Body of pancreas (tissue), 4 donors: Measurements from ENCODE around the gene AKAP5. TPM values are rescaled to one million over a fixed set of nuclear protein-coding genes. Genes with fewer than 3 reads are reported as not detected.

Experiments
- ATAC-seq: fragments of 150-250 bp; one replicate; pipeline ENCODE4 v1.9.1; 2016
- DNase-seq, 4 donors: peaks; one replicate each; pipeline ENCODE4 v3.0.0-alpha.2; 2019
- H3K27ac ChIP-seq, 4 donors: fragments of 200-600 bp; sonication (generic); 1 replicate in 3 of 4; 2 replicates in 1 of 4; pipeline versions ENCODE4 v1.5.1 to v1.6.1; 2016 to 2019; ENCODE audit warnings: mild to moderate bottlenecking in 1 of 4, mixed read lengths in 1 of 4, moderate library complexity in 1 of 4
- H3K27me3 ChIP-seq, 2 donors: fragments of 200-600 bp; sonication (generic); one replicate each; pipeline ENCODE4 v1.6.0; 2016; ENCODE audit warnings: mild to moderate bottlenecking in 1 of 2
- H3K36me3 ChIP-seq, 2 donors: fragments of 200-600 bp; sonication (generic); replicated peaks in 1 of 2; 2 replicates each; pipeline ENCODE4 v1.5.1; 2016; ENCODE audit warnings: low read depth in 2 of 2; ENCODE audit not compliant: insufficient read depth in 1 of 2
- H3K4me1 ChIP-seq: fragments of 200-600 bp; sonication (generic); one replicate; pipeline ENCODE4 v1.6.0; 2016
- H3K4me3 ChIP-seq, 2 donors: fragments of 200-600 bp; sonication (generic); 1 replicate in 1 of 2; 2 replicates in 1 of 2; pipeline ENCODE4 v1.5.1; 2016 to 2019
- H3K9me3 ChIP-seq, 3 donors: fragments of 200-600 bp; sonication (generic); 1 replicate in 2 of 3; 2 replicates in 1 of 3; pipeline ENCODE4 v1.5.1; 2016
- CTCF ChIP-seq, 7 experiments: fragments of 450-650 bp in 4 of 7; fragments of 200-600 bp in 3 of 7; sonication (generic) in 3 of 7; IDR thresholded peaks; one replicate each; pipeline ENCODE4 v1.5.1; 2016 to 2019; ENCODE audit warnings: antibody characterized with exemption in 7 of 7
- POLR2A ChIP-seq, 3 donors: fragments of 450-650 bp; IDR thresholded peaks; one replicate each; pipeline ENCODE4 v1.6.1; 2016; ENCODE audit warnings: antibody characterized with exemption in 3 of 3, mild to moderate bottlenecking in 2 of 3
- WGBS, 2 donors: methylation state at CpG; one replicate each; pipeline ENCODE4 v1.1.5; 2017; 5-methylcytosine and 5-hydroxymethylcytosine counted together
- intact Hi-C: fragments of 100-400 bp; cut with DNase I; formaldehyde crosslinking; loops from one replicate; pipeline ENCODE4 v1.15.1; 2023
- total RNA-seq, 2 donors: library from RNA; depleted of rRNA; stranded (reverse); fragments of >200 nt; gene quantifications; one replicate each; pipeline ENCODE4 v1.1.0, GENCODE V29; 2016

AKAP5 gene
- total RNA-seq, 2 donors from 2014 or later: under 0.01 TPM; not detected in 1

GRCh38 chr14:64502887-64503433, 37.7 kb downstream of the AKAP5 start:
- Histone ChIP-seq H3K27ac (peak overlapping the region; percentile 99 to 100 (median 100)), H3K4me1 (peaks cover 53% of the 10 kb centered on the region), H3K9me3 (no peaks in the 10 kb centered on the region), H3K4me3 (peak overlapping the region; percentile 36 to 59), H3K36me3 (no peaks in the 10 kb centered on the region), H3K27me3 (no peaks in the 10 kb centered on the region)
- intact Hi-C loops: no loop called here
- ATAC-seq (no peak), DNase-seq (peak; percentile 35 to 51 (median 42))
- WGBS, 2 donors: 0 to 1% methylated on average over 18 to 29 of the region's 29 CpGs
- TF ChIP-seq CTCF (IDR thresholded peaks at IDR 0.05) (no peak), POLR2A (IDR thresholded peaks at IDR 0.05) (no peak)

GRCh38 chr14:64503434-64504309, 38.4 kb downstream of the AKAP5 start, which contains the start of gene ZBTB25:
Gene ZBTB25, minus strand, starts transcription at chr14:64503838. Its CDS starts 13,305 bp downstream, at chr14:64490533.
- DNase-seq: peak; percentile 86 to 92 (median 92)
- Histone ChIP-seq H3K9me3 (no peaks in the 10 kb centered on the region), H3K36me3 (no peaks in the 10 kb centered on the region), H3K4me3 (peak within 1 kb of the TSS; percentile 36 to 59), H3K27me3 (no peaks in the 10 kb centered on the region), H3K27ac (peak within 1 kb of the TSS; percentile 99 to 100 (median 100)), H3K4me1 (peaks cover 57% of the 10 kb centered on the region)
- intact Hi-C loops: no loop called here
- 0 to 1% methylated on average over 6 to 82 of the region's 87 CpGs for WGBS, 2 donors
- ATAC-seq: peak; percentile 80
- TF ChIP-seq CTCF (IDR thresholded peaks at IDR 0.05) (peak in 1 of 7 experiments; percentile 7), POLR2A (IDR thresholded peaks at IDR 0.05) (peak; percentile 90 to 94 (median 92))

GRCh38 chr14:64504310-64504896, 39.1 kb downstream of the AKAP5 start, which contains the start of gene ZBTB1:
Gene ZBTB1, plus strand, starts transcription at chr14:64504770. Its CDS starts 16,735 bp downstream, at chr14:64521505.
- ATAC-seq: peak; percentile 63
- intact Hi-C loops: no loop called here
- TF ChIP-seq CTCF (IDR thresholded peaks at IDR 0.05) (no peak), POLR2A (IDR thresholded peaks at IDR 0.05) (peak; percentile 88 to 89 (median 89))
- H3K36me3 ChIP-seq: no peaks in the 10 kb centered on the region
- H3K4me1 ChIP-seq: peaks cover 57% of the 10 kb centered on the region
- H3K27ac ChIP-seq: peak within 1 kb of the TSS; percentile 99 to 100 (median 100)
- DNase-seq: peak; percentile 80 to 87 (median 82)
- WGBS, 2 donors: 0% methylated on average over 18 to 47 of the region's 63 CpGs
- peak within 1 kb of the TSS; percentile 36 to 59 for H3K4me3 ChIP-seq
- no peaks in the 10 kb centered on the region for H3K27me3 ChIP-seq
- H3K9me3 ChIP-seq: no peaks in the 10 kb centered on the region

- no peaks in the 10 kb centered on the region for H3K9me3 ChIP-seq
- WGBS, 2 donors: 0% methylated on average over 59 to 68 of the region's 68 CpGs
- H3K36me3 ChIP-seq: no peaks in the 10 kb centered on the region
- H3K27me3 ChIP-seq: no peaks in the 10 kb centered on the region
- no peak for TF ChIP-seq CTCF (IDR thresholded peaks at IDR 0.05)
- peak in 1 of 3 donors; percentile 29 for TF ChIP-seq POLR2A (IDR thresholded peaks at IDR 0.05)
- ATAC-seq (peak; percentile 65), DNase-seq (peak; percentile 89 to 93 (median 90))
- H3K4me3 ChIP-seq: peak overlapping the region; percentile 36 to 59
- intact Hi-C loops: no loop called here
- peak overlapping the region; percentile 99 to 100 (median 100) for H3K27ac ChIP-seq
- peaks cover 55% of the 10 kb centered on the region for H3K4me1 ChIP-seq
Measured at GRCh38 chr14:64504897-64505794, 39.8 kb downstream of the AKAP5 start.
